ENCODE results near the gene LMBRD2. TPM values are rescaled to one million over a fixed set of nuclear protein-coding genes. Genes with fewer than 3 reads are reported as not detected.

The LMBRD2 gene
- total RNA-seq, 1 donor from 2014 or later: 7.7 TPM

DNA sequence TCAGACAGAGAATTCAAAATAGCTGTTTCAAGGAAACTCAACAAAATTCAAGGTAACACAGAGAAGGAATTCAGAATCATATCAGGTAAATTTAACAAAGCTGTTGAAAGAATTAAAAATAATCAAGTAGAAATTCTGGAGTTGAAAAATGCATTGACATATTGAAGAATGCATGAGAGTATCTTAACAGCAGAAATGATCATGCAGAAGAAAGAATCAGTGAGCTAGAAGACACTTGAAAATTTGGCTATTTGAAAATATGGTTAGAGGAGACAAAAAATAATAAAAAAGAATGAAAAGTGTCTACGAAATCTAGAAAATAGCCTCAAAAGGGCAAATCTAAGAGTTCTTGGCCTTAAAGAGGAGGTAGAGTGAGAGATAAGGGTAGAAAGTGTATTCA is 22.9 kb downstream of the LMBRD2 start:
- H3K27ac Mint-ChIP-seq (ENCODE audit: unreplicated experiment): no peak overlapping the region
- H3K36me3 Mint-ChIP-seq (ENCODE audit: low read depth): peaks cover 37% of the 10 kb centered on the region
- no peak overlapping the region for H3K4me3 Mint-ChIP-seq

DNA sequence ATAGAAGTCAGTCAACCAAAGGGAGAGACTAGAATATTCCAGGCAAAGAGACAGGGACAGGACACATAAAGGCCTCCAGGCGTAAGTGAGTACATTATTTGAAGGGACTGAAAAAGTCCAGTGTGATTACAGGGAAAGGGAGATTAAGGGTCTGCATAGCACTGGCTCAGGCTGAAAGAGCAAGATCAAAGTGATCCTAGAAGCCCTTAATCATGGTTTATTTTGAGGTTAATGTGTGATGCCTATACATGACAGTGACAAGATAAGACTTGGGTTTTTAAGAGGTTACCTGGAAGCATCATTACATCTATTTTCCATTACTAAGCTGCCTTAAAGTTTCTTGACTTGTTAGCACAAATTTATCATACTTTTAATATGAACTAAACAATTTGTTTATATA is 25.8 kb downstream of the LMBRD2 start:
- H3K27me3 Mint-ChIP-seq (ENCODE audit: low read depth): no peaks in the 10 kb centered on the region
- H3K27ac Mint-ChIP-seq (ENCODE audit: unreplicated experiment): no peak overlapping the region
- TF ChIP-seq, protein P1, sequence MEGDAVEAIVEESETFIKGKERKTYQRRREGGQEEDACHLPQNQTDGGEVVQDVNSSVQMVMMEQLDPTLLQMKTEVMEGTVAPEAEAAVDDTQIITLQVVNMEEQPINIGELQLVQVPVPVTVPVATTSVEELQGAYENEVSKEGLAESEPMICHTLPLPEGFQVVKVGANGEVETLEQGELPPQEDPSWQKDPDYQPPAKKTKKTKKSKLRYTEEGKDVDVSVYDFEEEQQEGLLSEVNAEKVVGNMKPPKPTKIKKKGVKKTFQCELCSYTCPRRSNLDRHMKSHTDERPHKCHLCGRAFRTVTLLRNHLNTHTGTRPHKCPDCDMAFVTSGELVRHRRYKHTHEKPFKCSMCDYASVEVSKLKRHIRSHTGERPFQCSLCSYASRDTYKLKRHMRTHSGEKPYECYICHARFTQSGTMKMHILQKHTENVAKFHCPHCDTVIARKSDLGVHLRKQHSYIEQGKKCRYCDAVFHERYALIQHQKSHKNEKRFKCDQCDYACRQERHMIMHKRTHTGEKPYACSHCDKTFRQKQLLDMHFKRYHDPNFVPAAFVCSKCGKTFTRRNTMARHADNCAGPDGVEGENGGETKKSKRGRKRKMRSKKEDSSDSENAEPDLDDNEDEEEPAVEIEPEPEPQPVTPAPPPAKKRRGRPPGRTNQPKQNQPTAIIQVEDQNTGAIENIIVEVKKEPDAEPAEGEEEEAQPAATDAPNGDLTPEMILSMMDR (conservative IDR thresholded peaks at IDR 0.05): no peak
- peaks cover 10% of the 10 kb centered on the region for H3K9me3 Mint-ChIP-seq
- no peak overlapping the region for H3K4me3 Mint-ChIP-seq
- no peak for DNase-seq (ENCODE audit: low read depth, low spot score)
- no peaks in the 10 kb centered on the region for H3K4me1 Mint-ChIP-seq
- peaks cover 24% of the 10 kb centered on the region for H3K36me3 Mint-ChIP-seq (ENCODE audit: low read depth)

More for the DNA sequence above, 22.9 kb downstream of the LMBRD2 start:
- no peak for DNase-seq (ENCODE audit: low read depth, low spot score)
- H3K27me3 Mint-ChIP-seq (ENCODE audit: low read depth): no peaks in the 10 kb centered on the region
- TF ChIP-seq, protein P1 (conservative IDR thresholded peaks at IDR 0.05): no peak
- peaks cover 13% of the 10 kb centered on the region for H3K9me3 Mint-ChIP-seq
- H3K4me1 Mint-ChIP-seq: no peaks in the 10 kb centered on the region

DNA sequence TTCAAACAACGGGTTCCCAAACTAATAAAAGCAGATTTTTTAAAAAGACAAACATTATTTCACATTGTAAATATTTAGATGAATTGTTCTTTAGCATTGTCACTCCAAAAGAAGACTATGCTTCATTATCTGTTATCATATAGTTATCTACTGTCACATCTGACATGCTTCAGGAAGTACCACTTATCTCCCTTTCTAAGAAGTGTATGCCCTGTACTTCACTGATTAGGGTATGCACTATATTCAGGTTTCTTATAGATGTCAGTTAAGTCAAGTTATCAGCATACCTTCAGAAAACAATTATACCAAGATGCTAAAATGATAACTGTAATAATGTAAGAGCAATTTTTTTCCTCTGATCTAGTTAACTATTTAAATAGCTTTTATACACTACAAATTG is 40.4 kb downstream of the LMBRD2 start:
- peaks cover 16% of the 10 kb centered on the region for H3K36me3 Mint-ChIP-seq (ENCODE audit: low read depth)
- TF ChIP-seq, protein P1 (conservative IDR thresholded peaks at IDR 0.05): no peak
- H3K27me3 Mint-ChIP-seq (ENCODE audit: low read depth): no peaks in the 10 kb centered on the region
- DNase-seq (ENCODE audit: low read depth, low spot score): no peak
- no peak overlapping the region for H3K27ac Mint-ChIP-seq (ENCODE audit: unreplicated experiment)
- no peaks in the 10 kb centered on the region for H3K4me1 Mint-ChIP-seq
- H3K9me3 Mint-ChIP-seq: no peaks in the 10 kb centered on the region
- H3K4me3 Mint-ChIP-seq: no peak overlapping the region

DNA sequence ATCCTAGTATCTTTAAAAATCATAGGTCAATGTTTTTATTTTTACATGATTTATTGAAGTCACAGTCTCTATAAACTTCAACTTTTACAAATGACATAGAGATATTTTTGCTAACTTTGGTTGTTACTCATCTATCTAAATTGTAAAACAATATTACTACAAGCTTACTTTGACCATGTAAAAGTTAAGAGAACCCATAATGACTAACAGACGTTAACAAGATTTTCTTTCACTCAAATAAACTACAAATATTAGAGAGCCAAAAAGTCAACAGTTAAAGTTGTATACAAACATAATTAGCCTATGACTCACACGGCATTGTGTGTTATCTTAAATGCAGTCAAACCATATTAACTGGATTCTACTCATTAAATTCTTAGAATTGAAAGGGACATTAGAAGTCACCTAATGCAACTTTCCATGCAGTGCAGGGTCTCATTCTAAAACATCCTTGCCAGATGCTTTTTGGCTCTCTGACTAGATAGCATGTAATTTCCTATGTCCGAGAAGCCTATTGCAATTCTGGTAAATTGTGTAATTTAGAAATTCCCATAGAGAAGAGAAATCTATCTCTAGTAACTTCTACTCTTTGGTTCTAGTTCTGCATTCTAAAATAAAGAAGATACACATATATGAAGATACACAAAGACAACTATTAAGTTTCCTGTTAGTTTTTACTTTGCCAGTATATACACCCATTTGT is 42.8 kb downstream of the LMBRD2 start:
- no peaks in the 10 kb centered on the region for H3K4me1 Mint-ChIP-seq
- DNase-seq (ENCODE audit: low read depth, low spot score): no peak
- H3K4me3 Mint-ChIP-seq: no peak overlapping the region
- no peak overlapping the region for H3K27ac Mint-ChIP-seq (ENCODE audit: unreplicated experiment)
- H3K36me3 Mint-ChIP-seq (ENCODE audit: low read depth): peaks cover 19% of the 10 kb centered on the region
- no peaks in the 10 kb centered on the region for H3K27me3 Mint-ChIP-seq (ENCODE audit: low read depth)
- TF ChIP-seq, protein P1 (conservative IDR thresholded peaks at IDR 0.05): no peak
- no peaks in the 10 kb centered on the region for H3K9me3 Mint-ChIP-seq

DNA sequence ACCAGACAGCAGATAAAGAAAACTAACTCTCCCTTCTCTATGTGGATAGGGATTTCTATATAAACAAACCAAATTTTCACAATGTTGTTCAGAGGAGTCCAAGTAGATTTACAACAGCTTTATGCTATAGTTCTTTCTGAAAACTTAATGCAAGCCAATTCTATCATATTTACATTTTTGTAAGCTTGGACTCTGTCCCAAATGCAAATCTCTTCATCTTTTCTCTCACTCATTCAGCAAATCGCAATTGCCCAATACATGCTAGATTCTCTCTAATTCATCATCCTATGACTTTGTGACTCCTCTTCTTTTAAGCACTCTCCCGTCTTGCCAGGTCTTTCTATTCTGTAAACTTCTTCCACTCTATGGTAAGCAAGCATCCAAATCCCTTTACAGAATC is 45.9 kb downstream of the LMBRD2 start:
- Mint-ChIP-seq H3K36me3 (ENCODE audit: low read depth) (peaks cover 19% of the 10 kb centered on the region), H3K4me3 (no peak overlapping the region), H3K9me3 (no peaks in the 10 kb centered on the region), H3K27me3 (ENCODE audit: low read depth) (no peaks in the 10 kb centered on the region), H3K4me1 (no peaks in the 10 kb centered on the region), H3K27ac (ENCODE audit: unreplicated experiment) (no peak overlapping the region)
- TF ChIP-seq, protein P1 (conservative IDR thresholded peaks at IDR 0.05): no peak
- DNase-seq (ENCODE audit: low read depth, low spot score): no peak
